Breast epithelium (tissue), 3 donors: ENCODE data around the gene CACNA2D3.

ENCODE experiments used
- CTCF ChIP-seq, 3 donors: fragments of 450-650 bp; IDR thresholded peaks; one replicate each; pipeline ENCODE4 v1.5.1; 2016 to 2017; ENCODE audit warnings: antibody characterized with exemption in 3 of 3, mild to moderate bottlenecking in 3 of 3, moderate library complexity in 3 of 3
- POLR2A ChIP-seq: fragments of 450-650 bp; IDR thresholded peaks from one replicate; pipeline ENCODE4 v1.6.1; 2016; ENCODE audit warnings: antibody characterized with exemption, mild to moderate bottlenecking, moderate library complexity
- POLR2AphosphoS5 ChIP-seq, 3 donors: sonication (generic); formaldehyde crosslinking; IDR thresholded peaks; one replicate each; pipeline ENCODE4 v1.6.1; 2017; ENCODE audit warnings: antibody characterized with exemption in 3 of 3

- TF ChIP-seq CTCF (IDR thresholded peaks at IDR 0.05) (no peak), POLR2A (no peak), POLR2AphosphoS5 (IDR thresholded peaks at IDR 0.05) (no peak)
These were observed 793.6 kb downstream of the CACNA2D3 start for GRCh38 chr3:54915976-54916375.
